ENCODE data around the gene FGF11. TPM values are rescaled to one million over a fixed set of nuclear protein-coding genes. Genes with fewer than 3 reads are reported as not detected.

Gene FGF11
- total RNA-seq, 2 donors from 2014 or later: 4.0 to 8.8 TPM

GRCh38 chr17:7392696-7393612 lies 46.4 kb upstream of the FGF11 start:
- Mint-ChIP-seq H3K4me1 (peaks cover 4% of the 10 kb centered on the region), H3K4me3 (peak overlapping the region; percentile 59), H3K36me3 (ENCODE audit: low read depth) (peaks cover 16% of the 10 kb centered on the region), H3K9me3 (no peaks in the 10 kb centered on the region), H3K27ac (no peak overlapping the region), H3K27me3 (ENCODE audit: insufficient read depth) (peaks cover 12% of the 10 kb centered on the region)
- Histone ChIP-seq H3K27ac (ENCODE audit: low read depth, low read length) (no peak overlapping the region), H3K4me3 (ENCODE audit: low read length) (peak overlapping the region; percentile 85), H3K9me3 (ENCODE audit: control insufficient read depth, low read length) (no peaks in the 10 kb centered on the region), H3K27me3 (ENCODE audit: control insufficient read depth, insufficient read depth, low read length, poor library complexity, severe bottlenecking) (no peaks in the 10 kb centered on the region), H3K9ac (ENCODE audit: extremely low read depth, low read length, poor library complexity, severe bottlenecking) (no peak overlapping the region), H3K4me1 (ENCODE audit: control insufficient read depth, insufficient read depth, low read length) (peaks cover 3% of the 10 kb centered on the region), H3K36me3 (ENCODE audit: control insufficient read depth, insufficient read depth, low read length) (peaks cover 27% of the 10 kb centered on the region)
- 93 to 94% methylated on average over 27 to 39 of the region's 42 CpGs for WGBS, 2 experiments (ENCODE audit: insufficient coverage in 1 of 2, insufficient read length in 1 of 2)
- TF ChIP-seq, protein P1, sequence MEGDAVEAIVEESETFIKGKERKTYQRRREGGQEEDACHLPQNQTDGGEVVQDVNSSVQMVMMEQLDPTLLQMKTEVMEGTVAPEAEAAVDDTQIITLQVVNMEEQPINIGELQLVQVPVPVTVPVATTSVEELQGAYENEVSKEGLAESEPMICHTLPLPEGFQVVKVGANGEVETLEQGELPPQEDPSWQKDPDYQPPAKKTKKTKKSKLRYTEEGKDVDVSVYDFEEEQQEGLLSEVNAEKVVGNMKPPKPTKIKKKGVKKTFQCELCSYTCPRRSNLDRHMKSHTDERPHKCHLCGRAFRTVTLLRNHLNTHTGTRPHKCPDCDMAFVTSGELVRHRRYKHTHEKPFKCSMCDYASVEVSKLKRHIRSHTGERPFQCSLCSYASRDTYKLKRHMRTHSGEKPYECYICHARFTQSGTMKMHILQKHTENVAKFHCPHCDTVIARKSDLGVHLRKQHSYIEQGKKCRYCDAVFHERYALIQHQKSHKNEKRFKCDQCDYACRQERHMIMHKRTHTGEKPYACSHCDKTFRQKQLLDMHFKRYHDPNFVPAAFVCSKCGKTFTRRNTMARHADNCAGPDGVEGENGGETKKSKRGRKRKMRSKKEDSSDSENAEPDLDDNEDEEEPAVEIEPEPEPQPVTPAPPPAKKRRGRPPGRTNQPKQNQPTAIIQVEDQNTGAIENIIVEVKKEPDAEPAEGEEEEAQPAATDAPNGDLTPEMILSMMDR (conservative IDR thresholded peaks at IDR 0.05): no peak
- peak; percentile 84 for DNase-seq

- H3K27ac ChIP-seq (ENCODE audit: low read depth, low read length): peak overlapping the region; percentile 79
- peak; percentile 90 for DNase-seq
- H3K36me3 Mint-ChIP-seq (ENCODE audit: low read depth): peaks cover 14% of the 10 kb centered on the region
- peak overlapping the region; percentile 85 for H3K4me3 ChIP-seq (ENCODE audit: low read length)
- no peaks in the 10 kb centered on the region for H3K27me3 ChIP-seq (ENCODE audit: control insufficient read depth, insufficient read depth, low read length, poor library complexity, severe bottlenecking)
- H3K4me1 ChIP-seq (ENCODE audit: control insufficient read depth, insufficient read depth, low read length): peaks cover 3% of the 10 kb centered on the region
- H3K4me3 Mint-ChIP-seq: peak overlapping the region; percentile 59
- peak overlapping the region; percentile 50 for H3K9ac ChIP-seq (ENCODE audit: extremely low read depth, low read length, poor library complexity, severe bottlenecking)
- no peaks in the 10 kb centered on the region for H3K9me3 ChIP-seq (ENCODE audit: control insufficient read depth, low read length)
- peak overlapping the region; percentile 61 for H3K27ac Mint-ChIP-seq
- TF ChIP-seq, protein P1 (conservative IDR thresholded peaks at IDR 0.05): peak; percentile 63
- peaks cover 4% of the 10 kb centered on the region for H3K4me1 Mint-ChIP-seq
- peaks cover 12% of the 10 kb centered on the region for H3K27me3 Mint-ChIP-seq (ENCODE audit: insufficient read depth)
- 19 to 21% methylated on average over 20 to 48 of the region's 48 CpGs for WGBS, 2 experiments (ENCODE audit: insufficient coverage in 1 of 2, insufficient read length in 1 of 2)
- peaks cover 27% of the 10 kb centered on the region for H3K36me3 ChIP-seq (ENCODE audit: control insufficient read depth, insufficient read depth, low read length)
- H3K9me3 Mint-ChIP-seq: no peaks in the 10 kb centered on the region
Measured at GRCh38 chr17:7393613-7394451, 45.5 kb upstream of the FGF11 start.

DNA sequence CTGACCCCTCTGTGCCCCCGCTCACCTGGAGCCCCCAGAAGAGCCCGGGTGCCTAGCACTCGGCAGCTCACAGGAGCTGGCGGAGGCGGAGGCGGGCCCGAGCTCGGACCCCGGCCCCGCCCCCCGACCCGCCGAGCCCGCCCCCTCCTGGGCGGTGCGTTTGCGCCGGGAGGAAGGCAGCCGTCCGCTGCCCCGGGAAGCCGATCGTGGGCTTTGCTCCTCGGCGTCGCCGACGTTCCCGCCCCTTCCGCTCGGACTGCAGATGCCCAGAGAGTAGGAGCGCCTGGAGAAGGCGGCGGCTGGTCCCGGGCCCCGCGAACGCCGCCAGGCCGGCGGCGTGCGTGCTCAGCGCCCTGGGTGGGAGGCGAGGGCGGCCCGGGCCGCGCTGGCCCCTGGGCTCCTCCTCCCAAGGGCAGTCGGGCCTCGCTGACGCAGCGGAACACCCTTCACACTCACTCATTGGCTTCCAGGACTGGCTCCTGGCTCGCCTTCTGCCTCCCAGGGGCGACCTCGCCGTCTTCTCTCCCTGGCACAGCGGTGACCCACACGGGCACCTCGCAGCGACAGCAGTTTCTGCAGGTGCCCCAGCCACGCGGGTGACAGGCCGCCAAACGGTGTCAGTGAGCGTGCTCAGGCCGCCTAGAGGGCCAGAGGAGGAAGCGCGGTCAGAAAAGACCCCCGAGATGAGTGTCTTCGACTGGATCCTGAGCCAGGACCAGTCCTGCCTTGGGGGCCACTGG lies 44.7 kb upstream of the FGF11 start, which contains the start of gene PLSCR3:
Gene PLSCR3 (minus strand): TSS at position 74 of the 740 bp plus-strand sequence. CDS start 415 bp downstream, outside the sequence.
- TF ChIP-seq, protein P1 (conservative IDR thresholded peaks at IDR 0.05): peak; percentile 78
- Histone ChIP-seq H3K4me3 (ENCODE audit: low read length) (peak within 1 kb of the TSS; percentile 85), H3K27me3 (ENCODE audit: control insufficient read depth, insufficient read depth, low read length, poor library complexity, severe bottlenecking) (no peaks in the 10 kb centered on the region), H3K9me3 (ENCODE audit: control insufficient read depth, low read length) (no peaks in the 10 kb centered on the region), H3K36me3 (ENCODE audit: control insufficient read depth, insufficient read depth, low read length) (peaks cover 21% of the 10 kb centered on the region), H3K9ac (ENCODE audit: extremely low read depth, low read length, poor library complexity, severe bottlenecking) (peak within 1 kb of the TSS; percentile 50), H3K4me1 (ENCODE audit: control insufficient read depth, insufficient read depth, low read length) (peaks cover 3% of the 10 kb centered on the region), H3K27ac (ENCODE audit: low read depth, low read length) (peak within 1 kb of the TSS; percentile 79)
- Mint-ChIP-seq H3K27ac (peak within 1 kb of the TSS; percentile 61), H3K36me3 (ENCODE audit: low read depth) (peaks cover 6% of the 10 kb centered on the region), H3K4me1 (peaks cover 4% of the 10 kb centered on the region), H3K9me3 (no peaks in the 10 kb centered on the region), H3K4me3 (peak within 1 kb of the TSS; percentile 59), H3K27me3 (ENCODE audit: insufficient read depth) (peaks cover 12% of the 10 kb centered on the region)
- 0 to 1% methylated on average over 34 to 71 of the region's 71 CpGs for WGBS, 2 experiments (ENCODE audit: insufficient coverage in 1 of 2, insufficient read length in 1 of 2)
- DNase-seq: peak; percentile 97

Data from endodermal cell (in vitro differentiated cells).